ENCODE measurements around the gene FBLN1.

Gene FBLN1

GRCh38 chr22:45585946-45586540 lies 83.4 kb downstream of the FBLN1 start:
- ATAC-seq, result no peak
- no peak for TF ChIP-seq TOX (CRISPR knock-in tag; IDR thresholded peaks at IDR 0.05; ENCODE audit: borderline replicate concordance)
- no peak for TF ChIP-seq ISL1 (CRISPR knock-in tag; IDR thresholded peaks at IDR 0.05)
- no peak for TF ChIP-seq ZFP30 (CRISPR knock-in tag; IDR thresholded peaks at IDR 0.05)
- TF ChIP-seq SNAI2 (CRISPR knock-in tag; IDR thresholded peaks at IDR 0.05), result no peak
- TF ChIP-seq CSRNP3 (CRISPR knock-in tag; IDR thresholded peaks at IDR 0.05), result no peak
- no peak for TF ChIP-seq ARNTL (CRISPR knock-in tag; IDR thresholded peaks at IDR 0.05; ENCODE audit: borderline replicate concordance, low read depth)
- no peak for TF ChIP-seq ZNF8 (CRISPR knock-in tag; IDR thresholded peaks at IDR 0.05)
- TF ChIP-seq GLIS3 (CRISPR knock-in tag; IDR thresholded peaks at IDR 0.05), result no peak
- no peak for TF ChIP-seq TSHZ2 (CRISPR knock-in tag; IDR thresholded peaks at IDR 0.05)
- TF ChIP-seq BACH2 (CRISPR knock-in tag; IDR thresholded peaks at IDR 0.05; ENCODE audit: borderline replicate concordance), result no peak

- TF ChIP-seq ISL1 (CRISPR knock-in tag; IDR thresholded peaks at IDR 0.05), result no peak
- no peak for TF ChIP-seq SNAI2 (CRISPR knock-in tag; IDR thresholded peaks at IDR 0.05)
- no peak for TF ChIP-seq ESRRG (CRISPR knock-in tag; IDR thresholded peaks at IDR 0.05)
- no peak for TF ChIP-seq RARB (CRISPR knock-in tag; IDR thresholded peaks at IDR 0.05)
- TF ChIP-seq ZC3H10 (CRISPR knock-in tag; IDR thresholded peaks at IDR 0.05), result no peak
- no peak for TF ChIP-seq TOX (CRISPR knock-in tag; IDR thresholded peaks at IDR 0.05; ENCODE audit: borderline replicate concordance)
- no peak for TF ChIP-seq CSDC2 (CRISPR knock-in tag; IDR thresholded peaks at IDR 0.05)
- TF ChIP-seq TCF4 (CRISPR knock-in tag; IDR thresholded peaks at IDR 0.05; ENCODE audit: borderline replicate concordance), result no peak
- no peak for TF ChIP-seq PATZ1 (CRISPR knock-in tag; IDR thresholded peaks at IDR 0.05; ENCODE audit: borderline replicate concordance)
- TF ChIP-seq ZFP3 (CRISPR knock-in tag; IDR thresholded peaks at IDR 0.05), result no peak
- no peak for TF ChIP-seq CSRNP3 (CRISPR knock-in tag; IDR thresholded peaks at IDR 0.05)
- no peak for TF ChIP-seq POU6F1 (CRISPR knock-in tag; IDR thresholded peaks at IDR 0.05; ENCODE audit: borderline replicate concordance, low read depth)
- TF ChIP-seq OSR1 (CRISPR knock-in tag; IDR thresholded peaks at IDR 0.05), result no peak
- TF ChIP-seq CREB5 (CRISPR knock-in tag; IDR thresholded peaks at IDR 0.05; ENCODE audit: low read depth), result no peak
- TF ChIP-seq PPARA (CRISPR knock-in tag; IDR thresholded peaks at IDR 0.05; ENCODE audit: borderline replicate concordance), result no peak
- no peak for ATAC-seq
Measured at GRCh38 chr22:45586651-45587405, 84.1 kb downstream of the FBLN1 start.
